ENCODE measurements around the gene PRKCSH.

The PRKCSH gene

DNA sequence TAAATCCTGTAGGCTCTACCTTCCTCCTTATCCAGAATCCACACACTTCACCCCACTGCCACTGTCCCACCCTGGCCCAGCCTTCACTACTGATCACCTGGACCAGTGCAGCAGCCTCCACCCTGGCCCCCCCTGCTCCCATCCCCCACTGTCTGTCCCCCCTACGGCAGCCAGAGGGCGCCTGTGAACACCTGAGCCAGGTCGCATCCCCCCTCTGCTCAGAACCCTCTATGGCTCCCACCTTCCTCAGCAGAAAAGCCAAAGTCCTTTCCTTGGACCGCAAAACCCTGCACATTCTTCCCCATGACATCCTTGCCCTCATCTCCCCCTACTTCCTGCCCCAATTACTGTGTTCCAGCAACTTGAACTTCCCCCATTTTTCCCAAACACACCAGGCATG lies 24.8 kb downstream of the PRKCSH start:
- no peaks in the 10 kb centered on the region for H4K20me1 ChIP-seq (ENCODE audit: insufficient read depth, low read length)
- no peak overlapping the region for H3K4me3 ChIP-seq (ENCODE audit: low read length)
- no peak overlapping the region for H3K27ac ChIP-seq (ENCODE audit: low read length)
- H2AFZ ChIP-seq (ENCODE audit: low read depth, low read length) = no peak overlapping the region
- no peaks in the 10 kb centered on the region for H3K36me3 ChIP-seq (replicated peaks; ENCODE audit: low read depth, low read length)
- H3K79me2 ChIP-seq (ENCODE audit: low read length) = no peaks in the 10 kb centered on the region
- no peaks in the 10 kb centered on the region for H3K4me1 ChIP-seq (ENCODE audit: low read length)
- H3K27me3 ChIP-seq (ENCODE audit: low read depth, low read length) = no peaks in the 10 kb centered on the region
- H3K9me3 ChIP-seq (ENCODE audit: insufficient read depth, low read length) = no peaks in the 10 kb centered on the region
- H3K4me2 ChIP-seq (ENCODE audit: low read length) = no peak overlapping the region
- TF ChIP-seq CTCF (IDR thresholded peaks at IDR 0.05; ENCODE audit: low read depth, low read length) = peak; percentile 38; the same call in 1 of the 2 replicates
- TF ChIP-seq EZH2phosphoT487 (IDR thresholded peaks at IDR 0.05; ENCODE audit: low read depth) = no peak
- H3K9ac ChIP-seq (ENCODE audit: low read length) = no peak overlapping the region

GRCh38 chr19:11461453-11461852 lies 26.0 kb downstream of the PRKCSH start:
- Histone ChIP-seq H3K9ac (ENCODE audit: low read length) (no peak overlapping the region), H3K27ac (ENCODE audit: low read length) (no peak overlapping the region), H4K20me1 (ENCODE audit: insufficient read depth, low read length) (no peaks in the 10 kb centered on the region), H3K4me3 (ENCODE audit: low read length) (no peak overlapping the region), H3K4me1 (ENCODE audit: low read length) (no peaks in the 10 kb centered on the region), H3K4me2 (ENCODE audit: low read length) (no peak overlapping the region), H3K36me3 (replicated peaks; ENCODE audit: low read depth, low read length) (no peaks in the 10 kb centered on the region), H3K79me2 (ENCODE audit: low read length) (no peaks in the 10 kb centered on the region), H3K9me3 (ENCODE audit: insufficient read depth, low read length) (no peaks in the 10 kb centered on the region), H3K27me3 (ENCODE audit: low read depth, low read length) (no peaks in the 10 kb centered on the region), H2AFZ (ENCODE audit: low read depth, low read length) (no peak overlapping the region)
- TF ChIP-seq EZH2phosphoT487 (IDR thresholded peaks at IDR 0.05; ENCODE audit: low read depth) (no peak), CTCF (IDR thresholded peaks at IDR 0.05; ENCODE audit: low read depth, low read length) (no peak)

GRCh38 chr19:11463391-11463790 lies 28.0 kb downstream of the PRKCSH start:
- Histone ChIP-seq H3K4me3 (ENCODE audit: low read length) (no peak overlapping the region), H3K79me2 (ENCODE audit: low read length) (no peaks in the 10 kb centered on the region), H3K4me2 (ENCODE audit: low read length) (0 out of 2 replicates have a peak overlapping the region, but pooled peaks have one; percentile 7), H3K36me3 (replicated peaks; ENCODE audit: low read depth, low read length) (no peaks in the 10 kb centered on the region), H4K20me1 (ENCODE audit: insufficient read depth, low read length) (no peaks in the 10 kb centered on the region), H3K9me3 (ENCODE audit: insufficient read depth, low read length) (no peaks in the 10 kb centered on the region), H3K4me1 (ENCODE audit: low read length) (no peaks in the 10 kb centered on the region), H3K27me3 (ENCODE audit: low read depth, low read length) (no peaks in the 10 kb centered on the region), H3K9ac (ENCODE audit: low read length) (no peak overlapping the region), H2AFZ (ENCODE audit: low read depth, low read length) (peak overlapping the region; percentile 6; the same call in 1 of the 2 replicates), H3K27ac (ENCODE audit: low read length) (no peak overlapping the region)
- TF ChIP-seq EZH2phosphoT487 (IDR thresholded peaks at IDR 0.05; ENCODE audit: low read depth) (no peak), CTCF (IDR thresholded peaks at IDR 0.05; ENCODE audit: low read depth, low read length) (no peak)

GRCh38 chr19:11464333-11465265 lies 29.2 kb downstream of the PRKCSH start:
- Histone ChIP-seq H3K79me2 (ENCODE audit: low read length) (no peaks in the 10 kb centered on the region), H3K4me2 (ENCODE audit: low read length) (no peak overlapping the region), H3K9me3 (ENCODE audit: insufficient read depth, low read length) (no peaks in the 10 kb centered on the region), H3K36me3 (replicated peaks; ENCODE audit: low read depth, low read length) (no peaks in the 10 kb centered on the region), H3K27ac (ENCODE audit: low read length) (no peak overlapping the region), H3K4me3 (ENCODE audit: low read length) (no peak overlapping the region), H3K9ac (ENCODE audit: low read length) (no peak overlapping the region), H3K4me1 (ENCODE audit: low read length) (no peaks in the 10 kb centered on the region), H4K20me1 (ENCODE audit: insufficient read depth, low read length) (no peaks in the 10 kb centered on the region), H2AFZ (ENCODE audit: low read depth, low read length) (no peak overlapping the region), H3K27me3 (ENCODE audit: low read depth, low read length) (no peaks in the 10 kb centered on the region)
- no peak for TF ChIP-seq CTCF (IDR thresholded peaks at IDR 0.05; ENCODE audit: low read depth, low read length)
- no peak for TF ChIP-seq EZH2phosphoT487 (IDR thresholded peaks at IDR 0.05; ENCODE audit: low read depth)

Measured in OCI-LY3 (cell line).